ENCODE measurements around the gene IGSF23.

GRCh38 chr19:44623080-44623479 lies 9.7 kb downstream of the IGSF23 start:
- TF ChIP-seq POLR2A (IDR thresholded peaks at IDR 0.05) = no peak
- TF ChIP-seq, protein P1, sequence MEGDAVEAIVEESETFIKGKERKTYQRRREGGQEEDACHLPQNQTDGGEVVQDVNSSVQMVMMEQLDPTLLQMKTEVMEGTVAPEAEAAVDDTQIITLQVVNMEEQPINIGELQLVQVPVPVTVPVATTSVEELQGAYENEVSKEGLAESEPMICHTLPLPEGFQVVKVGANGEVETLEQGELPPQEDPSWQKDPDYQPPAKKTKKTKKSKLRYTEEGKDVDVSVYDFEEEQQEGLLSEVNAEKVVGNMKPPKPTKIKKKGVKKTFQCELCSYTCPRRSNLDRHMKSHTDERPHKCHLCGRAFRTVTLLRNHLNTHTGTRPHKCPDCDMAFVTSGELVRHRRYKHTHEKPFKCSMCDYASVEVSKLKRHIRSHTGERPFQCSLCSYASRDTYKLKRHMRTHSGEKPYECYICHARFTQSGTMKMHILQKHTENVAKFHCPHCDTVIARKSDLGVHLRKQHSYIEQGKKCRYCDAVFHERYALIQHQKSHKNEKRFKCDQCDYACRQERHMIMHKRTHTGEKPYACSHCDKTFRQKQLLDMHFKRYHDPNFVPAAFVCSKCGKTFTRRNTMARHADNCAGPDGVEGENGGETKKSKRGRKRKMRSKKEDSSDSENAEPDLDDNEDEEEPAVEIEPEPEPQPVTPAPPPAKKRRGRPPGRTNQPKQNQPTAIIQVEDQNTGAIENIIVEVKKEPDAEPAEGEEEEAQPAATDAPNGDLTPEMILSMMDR (IDR thresholded peaks at IDR 0.05) = no peak
- TF ChIP-seq EP300 (IDR thresholded peaks at IDR 0.05) = no peak
- no peak for TF ChIP-seq POLR2AphosphoS5 (IDR thresholded peaks at IDR 0.05)

All from stomach (tissue), 4 donors.